HepG2 (cell line): ENCODE results near the gene ETV5. TPM values are rescaled to one million over a fixed set of nuclear protein-coding genes. Genes with fewer than 3 reads are reported as not detected.

ENCODE experiments used
- SNAPC4 ChIP-seq: sonication (generic); formaldehyde crosslinking; IDR thresholded peaks from 2 replicates; pipeline ENCODE4 v1.4.0; 2020; ENCODE audit warnings: mild to moderate bottlenecking, missing genetic modification reagents
- ZNF646 ChIP-seq: sonication (generic); formaldehyde crosslinking; IDR thresholded peaks from 2 replicates; pipeline ENCODE4 v1.9.0; 2021; ENCODE audit warnings: mild to moderate bottlenecking, missing genetic modification reagents
- polyA plus RNA-seq, 8 experiments: library from polyadenylated mRNA; depleted of rRNA in 3 of 8; stranded (reverse) in 7 of 8; unstranded in 1 of 8; fragments of >200 nt; fragmentation: Illumina TruSeq in 4 of 8; extraction: Trizol in 4 of 8; gene quantifications; 2 replicates each; pipeline versions ENCODE4 v1.2.1 to v1.2.3, GENCODE V29; 2011 to 2016; ENCODE audit warnings: low read depth in 4 of 8, missing spikeins in 1 of 8, mixed read lengths in 1 of 8; ENCODE audit not compliant: insufficient read depth in 1 of 8
- total RNA-seq, 5 experiments: library from RNA; depleted of rRNA; stranded (reverse); fragments of >200 nt; fragmentation: Illumina TruSeq; extraction: Trizol; gene quantifications; 2 replicates each; pipeline ENCODE4 v1.2.3, GENCODE V29; 2016; ENCODE audit warnings: low read depth in 1 of 5

ETV5 gene
- total and polyA plus RNA-seq, 2 of the 13 experiments (the other 11 are each of a cell fraction or from before 2014, with no cell fraction given), result 52.9 to 57.2 TPM

- TF ChIP-seq ZNF646 (no peak), SNAPC4 (CRISPR knock-in tag) (no peak)
Measured at GRCh38 chr3:186067360-186068242, 41.3 kb downstream of the ETV5 start (continued).
